IPS-20b (cell line): ENCODE results near the gene PDE1C.

Source experiments
- H3K27ac ChIP-seq: one replicate; pipeline ENCODE4 v1.5.1; 2013; ENCODE audit warnings: low read length
- H3K27me3 ChIP-seq: 2 replicates; pipeline ENCODE4 v1.6.1; 2013; ENCODE audit warnings: mild to moderate bottlenecking, low read length, inconsistent platforms; ENCODE audit not compliant: insufficient read depth
- H3K36me3 ChIP-seq: 2 replicates; pipeline ENCODE4 v1.6.1; 2013; ENCODE audit warnings: low read depth, mild to moderate bottlenecking, inconsistent platforms, low read length, moderate library complexity; ENCODE audit not compliant: insufficient read depth
- H3K4me1 ChIP-seq: 2 replicates; pipeline ENCODE4 v1.6.1; 2013; ENCODE audit warnings: mild to moderate bottlenecking, control low read depth, inconsistent platforms, low read length, moderate library complexity; ENCODE audit not compliant: insufficient read depth
- H3K4me3 ChIP-seq: 2 replicates; pipeline ENCODE4 v1.5.1; 2013; ENCODE audit warnings: mild to moderate bottlenecking, low read length, inconsistent platforms
- H3K9ac ChIP-seq: 2 replicates; pipeline ENCODE4 v1.6.1; 2013; ENCODE audit warnings: low read depth, mild to moderate bottlenecking, inconsistent platforms, low read length, moderate library complexity
- H3K9me3 ChIP-seq: 2 replicates; pipeline ENCODE4 v1.6.1; 2013; ENCODE audit warnings: mild to moderate bottlenecking, low read depth, low read length, inconsistent platforms; ENCODE audit not compliant: insufficient read depth

The PDE1C gene

DNA sequence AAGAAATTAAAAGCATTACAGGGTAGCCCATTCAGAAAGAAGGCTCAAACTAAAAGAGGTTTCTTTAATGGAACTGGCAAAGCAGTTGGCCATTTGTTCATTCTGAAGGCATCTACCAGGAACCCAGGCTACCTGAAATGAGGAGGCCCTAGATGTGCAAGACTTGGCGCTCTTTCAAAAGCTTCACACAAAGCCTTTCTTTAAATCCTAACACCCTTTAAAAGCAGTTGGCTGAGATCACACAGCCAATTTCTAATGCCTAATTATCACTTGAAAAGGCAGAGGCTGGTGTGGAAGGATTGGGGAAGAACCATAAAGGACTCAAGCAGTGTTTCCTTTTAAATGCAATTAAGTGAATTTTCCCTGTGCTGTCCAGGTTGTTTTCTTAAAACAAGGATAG, 360.0 kb downstream of the PDE1C start:
- peaks cover 10% of the 10 kb centered on the region; the same call in 1 of the 2 replicates for H3K9me3 ChIP-seq
- H3K9ac ChIP-seq, result no peak overlapping the region; the same call in 1 of the 2 replicates
- no peaks in the 10 kb centered on the region for H3K36me3 ChIP-seq
- no peak overlapping the region for H3K27ac ChIP-seq
- H3K27me3 ChIP-seq, result peaks cover 40% of the 10 kb centered on the region
- peaks cover 20% of the 10 kb centered on the region; the same call in 1 of the 2 replicates for H3K4me1 ChIP-seq
- H3K4me3 ChIP-seq, result peak overlapping the region; percentile 57

GRCh38 chr7:31707089-31707488, 363.1 kb downstream of the PDE1C start:
- Histone ChIP-seq H3K4me3 (no peak overlapping the region), H3K9me3 (0 out of 2 replicates have a peak, but pooled peaks cover 2% of the 10 kb centered on the region), H3K36me3 (no peaks in the 10 kb centered on the region), H3K27ac (no peak overlapping the region), H3K4me1 (peaks cover 20% of the 10 kb centered on the region; the same call in 1 of the 2 replicates), H3K27me3 (peaks cover 37% of the 10 kb centered on the region), H3K9ac (no peak overlapping the region)

GRCh38 chr7:31705377-31705776, 364.8 kb downstream of the PDE1C start:
- H3K9ac ChIP-seq, result no peak overlapping the region
- peaks cover 21% of the 10 kb centered on the region for H3K27me3 ChIP-seq
- peaks cover 10% of the 10 kb centered on the region; the same call in 1 of the 2 replicates for H3K4me1 ChIP-seq
- no peak overlapping the region for H3K4me3 ChIP-seq
- no peak overlapping the region for H3K27ac ChIP-seq
- no peaks in the 10 kb centered on the region for H3K36me3 ChIP-seq
- H3K9me3 ChIP-seq, result no peaks in the 10 kb centered on the region

GRCh38 chr7:31702354-31702753, 367.9 kb downstream of the PDE1C start:
- no peak overlapping the region for H3K4me3 ChIP-seq
- H3K27ac ChIP-seq, result no peak overlapping the region
- no peaks in the 10 kb centered on the region for H3K36me3 ChIP-seq
- H3K4me1 ChIP-seq, result no peaks in the 10 kb centered on the region
- no peaks in the 10 kb centered on the region for H3K9me3 ChIP-seq
- no peaks in the 10 kb centered on the region for H3K27me3 ChIP-seq
- H3K9ac ChIP-seq, result no peak overlapping the region
